ENCODE data around the gene HCN4.

GRCh38 chr15:73330206-73331051 is 38.3 kb downstream of the HCN4 start:
- TF ChIP-seq CTCF (conservative IDR thresholded peaks at IDR 0.05 in 1 of 2, IDR thresholded peaks at IDR 0.05 in 1 of 2; ENCODE audit: low read depth in 1 of 2, low read length in 2 of 2) (no peak), EZH2 (IDR thresholded peaks at IDR 0.05; ENCODE audit: low read length, missing control alignments) (no peak)
